NCI-H2107 (cell line): ENCODE results near the gene FAM3B.
"Not testable (repeated sequence)": the region's sequence is repeated elsewhere in the genome, so short reads cannot be mapped to it uniquely, and the experiment has no call there.

Experiments
- DNase-seq: peaks from one replicate; lab custom pipeline; 2025; lab: John Stamatoyannopoulos, UW

FAM3B gene, protein sequence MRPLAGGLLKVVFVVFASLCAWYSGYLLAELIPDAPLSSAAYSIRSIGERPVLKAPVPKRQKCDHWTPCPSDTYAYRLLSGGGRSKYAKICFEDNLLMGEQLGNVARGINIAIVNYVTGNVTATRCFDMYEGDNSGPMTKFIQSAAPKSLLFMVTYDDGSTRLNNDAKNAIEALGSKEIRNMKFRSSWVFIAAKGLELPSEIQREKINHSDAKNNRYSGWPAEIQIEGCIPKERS

GRCh38 chr21:41316200-41317062 is at the start of gene FAM3B:
TSS of gene FAM3B (plus strand) at chr21:41316801. CDS start at chr21:41316880, 79 bp downstream.
- peak; percentile 29 for DNase-seq

DNA sequence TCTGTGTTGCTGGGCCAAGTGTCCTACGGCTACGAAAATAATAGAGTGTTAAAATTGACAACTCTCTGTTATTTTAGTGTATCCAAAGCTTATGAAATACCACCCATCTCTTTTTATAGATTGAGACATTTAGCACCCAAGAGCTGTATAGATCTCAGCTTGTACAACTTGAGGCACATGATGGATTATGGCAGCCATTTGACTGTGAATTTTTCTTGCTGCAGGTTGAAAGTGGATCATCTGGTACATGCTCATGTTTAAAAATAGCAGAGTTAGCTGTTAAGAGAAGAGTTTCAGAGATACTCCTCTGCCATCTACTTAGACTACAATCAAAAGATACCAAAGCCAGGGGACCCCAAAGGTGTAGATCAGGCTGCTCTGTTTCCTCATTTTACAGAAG is 49.3 kb upstream of the FAM3B start:
- no peak for DNase-seq

GRCh38 chr21:41269535-41269934 is 47.1 kb upstream of the FAM3B start:
- DNase-seq, result no peak

DNA sequence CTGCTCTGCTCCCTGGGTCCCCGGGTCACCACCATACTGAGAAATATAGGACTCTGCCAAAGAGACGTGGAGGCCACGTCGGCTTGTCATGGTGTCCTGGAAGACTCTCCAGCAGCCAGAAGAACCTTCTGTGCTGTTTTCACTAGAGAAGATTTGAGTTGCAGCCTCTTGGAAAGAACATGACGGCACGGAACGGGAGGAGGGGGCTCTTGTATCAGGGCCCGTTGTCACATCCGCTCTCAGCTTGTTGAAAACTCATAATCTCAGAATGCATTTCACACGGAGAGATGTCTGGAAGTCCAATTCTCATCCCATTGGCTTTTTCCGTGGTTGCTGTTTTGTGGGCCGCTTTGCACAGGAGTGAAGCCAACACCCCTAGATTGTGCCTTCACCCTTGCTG is 39.4 kb upstream of the FAM3B start:
- DNase-seq, result no peak

GRCh38 chr21:41277846-41278245 is 38.8 kb upstream of the FAM3B start:
- no peak for DNase-seq

GRCh38 chr21:41280115-41280919 is 36.3 kb upstream of the FAM3B start:
- no peak for DNase-seq

- DNase-seq, result no peak
Measured at GRCh38 chr21:41282412-41282811, 34.2 kb upstream of the FAM3B start.

GRCh38 chr21:41283211-41283818 is 33.3 kb upstream of the FAM3B start:
- DNase-seq, result peak; percentile 58

- no peak for DNase-seq
Measured at GRCh38 chr21:41289431-41289830, 27.2 kb upstream of the FAM3B start.

- DNase-seq, result no peak
Measured at GRCh38 chr21:41290106-41290799, 26.3 kb upstream of the FAM3B start.

GRCh38 chr21:41294548-41295231 is 21.9 kb upstream of the FAM3B start:
- no peak for DNase-seq

DNA sequence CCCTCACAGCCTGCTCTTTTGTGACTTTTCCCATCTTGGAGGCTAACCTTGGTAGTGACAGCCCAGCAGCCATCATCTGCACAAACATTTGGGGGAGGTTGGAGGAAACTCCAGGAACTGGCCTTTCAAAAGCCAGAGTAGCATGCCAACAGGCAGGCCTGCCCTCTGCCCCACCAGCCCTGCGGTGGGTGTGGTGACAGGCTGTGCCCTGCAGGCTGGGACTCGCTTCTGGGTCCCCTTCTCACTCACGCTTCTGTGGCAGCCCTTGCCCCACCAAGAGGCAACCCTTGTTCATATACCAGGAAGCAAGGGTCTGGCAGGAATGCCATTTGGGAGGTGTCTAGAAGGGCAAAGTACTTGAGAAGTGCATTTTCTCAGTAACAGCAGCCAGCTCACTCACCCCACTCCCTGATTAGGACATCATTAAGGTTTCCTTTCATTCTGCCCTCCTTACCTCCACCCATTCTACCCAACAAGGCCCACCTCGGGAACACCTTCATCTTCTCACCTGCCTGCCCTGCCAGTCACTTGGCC is 20.8 kb upstream of the FAM3B start:
- DNase-seq, result no peak

GRCh38 chr21:41302976-41303375 is 13.6 kb upstream of the FAM3B start:
- no peak for DNase-seq

- no peak for DNase-seq
Measured at GRCh38 chr21:41304068-41304720, 12.4 kb upstream of the FAM3B start.

DNA sequence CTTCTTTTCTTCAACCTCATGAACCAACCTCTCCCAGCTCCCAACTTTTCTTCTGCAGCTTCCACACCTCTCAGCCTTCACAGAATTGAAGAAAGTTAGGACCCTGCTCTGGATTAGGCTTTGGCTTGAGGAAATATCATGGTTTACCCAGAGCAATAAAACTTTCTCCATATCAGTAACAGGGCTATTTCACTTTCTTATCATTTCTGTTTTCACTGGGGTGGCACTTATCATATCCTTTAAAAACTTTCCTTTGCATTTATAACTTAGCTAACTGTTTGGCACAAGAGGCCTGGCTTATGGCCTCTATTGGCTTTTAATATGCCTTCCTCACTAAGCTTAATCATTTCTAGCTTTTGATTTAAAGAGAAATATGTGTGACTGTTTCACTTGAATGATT is 9.4 kb upstream of the FAM3B start:
- no peak for DNase-seq

DNA sequence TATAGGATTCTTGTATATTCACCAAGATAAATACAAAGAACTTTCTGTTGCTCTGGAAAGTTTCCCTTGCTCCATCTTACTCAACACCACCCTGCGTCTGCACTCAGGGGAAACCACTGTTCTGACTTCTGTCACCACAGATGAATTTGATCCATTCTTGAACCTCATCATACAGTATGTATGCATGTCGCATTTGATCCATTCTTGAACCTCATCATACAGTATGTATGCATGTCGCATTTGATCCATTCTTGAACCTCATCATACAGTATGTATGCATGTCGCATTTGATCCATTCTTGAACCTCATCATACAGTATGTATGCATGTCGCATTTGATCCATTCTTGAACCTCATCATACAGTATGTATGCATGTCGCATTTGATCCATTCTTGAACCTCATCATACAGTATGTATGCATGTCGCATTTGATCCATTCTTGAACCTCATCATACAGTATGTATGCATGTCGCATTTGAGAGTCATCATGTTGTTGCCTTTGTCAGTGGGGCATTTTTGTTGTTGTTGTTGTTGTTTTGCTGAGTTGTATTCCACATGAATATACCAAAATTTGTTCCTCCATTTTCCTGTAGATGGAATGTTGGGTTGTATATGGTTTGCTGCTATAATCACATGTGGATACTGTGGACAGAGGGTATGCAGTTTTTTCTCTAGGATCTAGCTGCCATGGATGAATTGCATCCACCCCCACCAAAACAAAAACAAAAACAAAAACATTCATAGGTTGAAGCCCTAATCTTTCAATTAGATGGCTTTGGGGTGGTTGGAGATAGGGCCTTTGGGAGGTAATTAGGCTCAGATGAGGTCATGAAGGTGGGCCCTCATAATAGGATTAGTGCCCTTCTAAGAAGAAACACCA is 3.1 kb upstream of the FAM3B start:
- not testable (repeated sequence) for DNase-seq

DNA sequence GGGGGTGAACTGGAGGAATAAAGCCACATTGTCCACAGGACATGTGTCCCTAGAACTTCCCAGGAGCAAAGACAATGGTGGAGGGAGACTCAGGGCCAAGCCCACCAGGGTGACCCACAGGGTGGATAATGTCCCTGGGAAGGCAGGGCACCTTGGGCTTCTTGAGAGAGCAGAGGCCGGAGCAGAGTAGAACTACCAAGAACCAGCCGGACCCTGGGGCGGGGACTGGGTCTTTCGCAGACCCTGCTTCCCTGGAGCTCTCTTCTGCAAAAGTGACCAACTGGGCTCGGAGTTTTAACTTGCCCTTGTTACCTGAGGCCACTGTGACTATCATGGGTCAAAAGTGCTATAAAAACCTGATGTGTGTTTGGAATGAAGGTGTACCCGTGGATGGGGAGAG is 875 bp upstream of the FAM3B start:
- DNase-seq, result no peak

DNA sequence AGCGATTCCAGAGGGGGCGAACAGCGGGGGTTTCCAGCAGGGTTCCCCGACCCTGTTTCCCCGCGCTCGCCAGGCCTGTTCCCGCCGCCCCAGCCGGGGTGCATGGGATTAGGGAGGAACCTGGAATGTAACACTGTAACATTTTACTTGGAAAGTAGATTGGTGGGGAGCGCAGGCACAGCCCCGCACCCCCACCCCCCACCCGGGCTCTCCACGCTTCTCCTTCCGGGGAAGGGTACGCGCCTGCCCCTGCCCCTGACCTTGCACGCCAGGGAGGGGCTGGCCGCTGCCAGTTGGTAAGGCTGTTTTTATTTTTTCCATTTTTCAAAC is 427 bp downstream of the FAM3B start:
- no peak for DNase-seq

GRCh38 chr21:41317458-41317857 is 857 bp downstream of the FAM3B start:
- no peak for DNase-seq
